Nephron progenitor cell (in vitro differentiated cells): ENCODE data around the gene HIC1.

ENCODE experiments used
- DNase-seq: peaks from one replicate; pipeline ENCODE4 v3.0.0; 2021
- H3K27ac Mint-ChIP-seq: 2 replicates; pipeline ENCODE4 v1.8.0; 2021; ENCODE audit warnings: mild to moderate bottlenecking, moderate library complexity, mixed read lengths
- H3K27me3 Mint-ChIP-seq: 2 replicates; pipeline ENCODE4 v1.8.0; 2021; ENCODE audit warnings: mild to moderate bottlenecking, low read depth, mixed read lengths; ENCODE audit not compliant: poor library complexity
- H3K36me3 Mint-ChIP-seq: 2 replicates; pipeline ENCODE4 v1.8.0; 2021; ENCODE audit warnings: low read depth, mixed read lengths
- H3K4me1 Mint-ChIP-seq: 2 replicates; pipeline ENCODE4 v1.8.0; 2021; ENCODE audit warnings: mixed read lengths
- H3K4me3 Mint-ChIP-seq: 2 replicates; pipeline ENCODE4 v1.8.0; 2021; ENCODE audit warnings: mild to moderate bottlenecking, moderate library complexity, mixed read lengths
- H3K9me3 Mint-ChIP-seq: 2 replicates; pipeline ENCODE4 v1.8.0; 2021; ENCODE audit warnings: mild to moderate bottlenecking, moderate library complexity, mixed read lengths
- CTCF ChIP-seq: fragments of 200-600 bp; sonication (generic); IDR thresholded peaks from 2 replicates; pipeline ENCODE4 v1.5.0; 2021; ENCODE audit warnings: antibody characterized with exemption

Gene HIC1

DNA sequence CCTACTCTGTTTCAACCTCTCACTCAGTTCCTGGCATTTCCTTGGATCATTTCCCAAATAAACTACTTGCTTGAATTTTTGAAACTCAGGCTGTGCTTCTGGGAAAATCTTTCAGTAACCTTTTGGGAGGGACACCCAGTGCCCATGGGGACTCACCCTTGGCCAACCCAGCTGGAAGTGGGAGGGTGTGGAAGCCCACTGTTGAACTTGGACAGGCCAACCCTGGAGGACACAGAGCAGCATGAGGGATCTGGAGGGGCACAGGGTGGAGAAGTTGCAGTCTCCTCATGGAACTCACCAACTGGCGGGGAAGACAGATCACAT, 40.9 kb upstream of the HIC1 start:
- Mint-ChIP-seq H3K36me3 (no peaks in the 10 kb centered on the region), H3K4me1 (peaks cover 63% of the 10 kb centered on the region), H3K9me3 (peaks cover 13% of the 10 kb centered on the region), H3K27me3 (peaks cover 31% of the 10 kb centered on the region), H3K27ac (no peak overlapping the region), H3K4me3 (no peak overlapping the region)
- no peak for TF ChIP-seq CTCF
- no peak for DNase-seq

- DNase-seq, result no peak
- Mint-ChIP-seq H3K27me3 (peaks cover 45% of the 10 kb centered on the region), H3K36me3 (no peaks in the 10 kb centered on the region), H3K9me3 (peaks cover 13% of the 10 kb centered on the region), H3K4me3 (no peak overlapping the region), H3K4me1 (peaks cover 75% of the 10 kb centered on the region), H3K27ac (no peak overlapping the region)
- TF ChIP-seq CTCF, result no peak
Measured at GRCh38 chr17:2015314-2015713, 39.6 kb upstream of the HIC1 start.

DNA sequence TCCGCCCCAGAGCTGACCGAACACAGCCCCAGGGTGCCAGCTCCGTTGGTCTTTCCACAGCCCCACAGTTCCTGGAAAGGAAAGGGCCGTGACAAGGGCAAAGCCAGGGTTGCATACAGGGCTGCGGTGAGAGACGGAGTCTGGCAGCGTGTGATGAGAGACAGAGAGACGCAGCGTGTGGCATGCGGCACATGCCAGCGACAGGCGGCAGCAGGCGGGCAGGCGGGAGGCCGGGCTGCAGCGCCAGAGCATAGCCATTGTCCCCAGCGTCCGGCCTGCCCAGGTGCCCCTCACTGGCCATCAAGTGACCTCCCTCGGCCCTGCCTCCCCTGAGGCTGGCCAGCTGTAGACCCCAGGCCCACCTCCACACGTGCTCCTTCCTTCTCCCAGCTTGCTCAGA, 38.4 kb upstream of the HIC1 start:
- H3K27ac Mint-ChIP-seq, result no peak overlapping the region
- peaks cover 80% of the 10 kb centered on the region for H3K4me1 Mint-ChIP-seq
- peaks cover 10% of the 10 kb centered on the region for H3K9me3 Mint-ChIP-seq
- DNase-seq, result no peak
- TF ChIP-seq CTCF, result no peak
- H3K27me3 Mint-ChIP-seq, result peaks cover 54% of the 10 kb centered on the region
- no peak overlapping the region for H3K4me3 Mint-ChIP-seq
- H3K36me3 Mint-ChIP-seq, result no peaks in the 10 kb centered on the region

DNA sequence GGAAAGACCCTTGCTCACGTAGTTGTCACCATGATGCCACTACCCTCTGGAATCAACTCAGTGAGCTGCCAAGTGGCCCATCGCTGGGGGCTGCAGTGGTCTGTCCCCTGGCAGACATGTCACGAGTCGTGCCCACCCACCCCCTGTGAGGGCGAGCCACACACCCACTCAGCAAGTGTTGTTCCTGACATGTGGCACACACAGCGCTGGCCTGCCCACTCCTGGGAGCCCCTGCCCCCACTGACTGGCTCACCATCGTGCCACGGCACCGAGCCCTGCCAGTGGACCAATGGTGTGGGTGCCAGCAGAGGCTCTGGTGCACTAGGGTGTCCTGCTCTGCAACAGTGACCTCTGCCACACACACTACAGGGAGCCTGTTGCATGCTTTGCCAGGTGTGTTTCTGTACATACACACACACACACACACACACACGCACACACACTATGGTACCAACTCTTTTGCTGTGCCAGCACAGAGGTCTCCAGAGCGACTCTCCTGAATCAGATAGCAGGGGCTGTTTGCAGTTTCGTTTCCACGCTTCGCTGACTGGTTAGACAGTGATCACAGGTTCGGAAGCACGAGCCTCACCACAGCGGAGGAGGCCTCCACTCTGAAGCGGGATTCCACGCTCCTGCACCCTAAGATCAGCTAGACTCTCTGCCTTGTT, 37.5 kb upstream of the HIC1 start:
- Mint-ChIP-seq H3K27ac (peak overlapping the region; percentile 24), H3K9me3 (peaks cover 10% of the 10 kb centered on the region), H3K27me3 (peaks cover 60% of the 10 kb centered on the region), H3K4me1 (peaks cover 71% of the 10 kb centered on the region), H3K4me3 (peak overlapping the region; percentile 41), H3K36me3 (no peaks in the 10 kb centered on the region)
- no peak for TF ChIP-seq CTCF
- no peak for DNase-seq

- Mint-ChIP-seq H3K27ac (no peak overlapping the region), H3K4me3 (peak overlapping the region; percentile 35), H3K27me3 (peaks cover 68% of the 10 kb centered on the region), H3K4me1 (peaks cover 63% of the 10 kb centered on the region), H3K9me3 (peaks cover 3% of the 10 kb centered on the region), H3K36me3 (no peaks in the 10 kb centered on the region)
- no peak for TF ChIP-seq CTCF
- DNase-seq, result no peak
Measured at GRCh38 chr17:2018716-2019510, 36.0 kb upstream of the HIC1 start.

DNA sequence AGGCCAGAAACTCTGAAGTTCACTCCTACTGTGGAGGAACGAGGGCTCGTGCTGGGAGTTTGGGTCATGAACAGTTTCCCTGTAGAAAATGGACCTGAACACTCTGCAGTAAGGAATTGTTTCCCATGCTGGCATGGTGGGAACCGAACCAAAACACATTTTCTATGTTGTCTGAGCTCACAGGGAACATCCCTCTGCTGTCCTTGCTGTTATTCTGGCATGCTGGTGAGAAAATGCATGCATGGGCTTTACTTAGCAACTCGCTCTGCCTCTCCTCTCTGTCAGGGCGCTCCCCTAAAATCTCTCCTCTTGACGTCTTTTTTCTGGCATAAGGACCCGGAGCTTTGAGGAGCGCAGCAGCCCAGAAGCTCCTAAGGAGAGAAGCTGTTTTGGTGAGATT, 35.2 kb upstream of the HIC1 start:
- Mint-ChIP-seq H3K27me3 (peaks cover 71% of the 10 kb centered on the region), H3K36me3 (no peaks in the 10 kb centered on the region)

More for the DNA sequence above, 35.2 kb upstream of the HIC1 start:
- H3K4me3 Mint-ChIP-seq, result no peak overlapping the region
- no peaks in the 10 kb centered on the region for H3K9me3 Mint-ChIP-seq
- H3K4me1 Mint-ChIP-seq, result peaks cover 61% of the 10 kb centered on the region
- H3K27ac Mint-ChIP-seq, result no peak overlapping the region
- no peak for DNase-seq
- TF ChIP-seq CTCF, result no peak
